Measurements from ENCODE around the gene JAKMIP2.
"Not testable (repeated sequence)": the region's sequence is repeated elsewhere in the genome, so short reads cannot be mapped to it uniquely, and the experiment has no call there.

Gene JAKMIP2

GRCh38 chr5:147782110-147783028, at the start of gene JAKMIP2:
JAKMIP2 (minus strand) TSS chr5:147782728; CDS start chr5:147671806, 110,922 bp downstream.
- peak; percentile 55 to 72 for DNase-seq (ENCODE audit: low read depth in 2 of 2)

DNA sequence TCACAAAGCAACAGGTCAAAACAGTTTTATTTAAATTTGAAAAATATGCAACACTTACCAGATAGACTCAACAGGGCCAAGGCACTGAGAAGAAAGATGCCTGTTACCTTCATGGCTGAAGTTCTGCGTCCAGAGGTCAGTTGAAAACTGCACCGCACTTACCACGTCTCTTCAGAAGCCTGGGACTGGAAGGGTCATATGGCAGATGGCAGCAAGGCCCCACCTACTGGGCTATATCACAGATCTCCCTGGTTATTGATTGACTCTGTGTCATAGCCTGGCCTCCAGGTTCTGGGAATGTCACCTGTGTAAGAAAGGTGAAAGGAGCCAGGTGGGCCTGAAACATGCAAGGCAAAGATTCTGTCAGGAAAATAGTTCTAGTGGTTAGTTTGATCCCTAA, 48.9 kb upstream of the JAKMIP2 start, which contains the start of gene SPINK1:
TSS of gene SPINK1 (minus strand) at position 207 of the 400 bp plus-strand sequence. CDS start at position 113, 94 bp downstream.
- no peak for DNase-seq (ENCODE audit: low read depth in 2 of 2)

- DNase-seq (ENCODE audit: low read depth in 2 of 2), result no peak
These were observed 47.5 kb upstream of the JAKMIP2 start for GRCh38 chr5:147830035-147830434.

- not testable (repeated sequence) for DNase-seq (ENCODE audit: low read depth in 2 of 2)
These were observed 44.5 kb upstream of the JAKMIP2 start for GRCh38 chr5:147827017-147827416.

DNA sequence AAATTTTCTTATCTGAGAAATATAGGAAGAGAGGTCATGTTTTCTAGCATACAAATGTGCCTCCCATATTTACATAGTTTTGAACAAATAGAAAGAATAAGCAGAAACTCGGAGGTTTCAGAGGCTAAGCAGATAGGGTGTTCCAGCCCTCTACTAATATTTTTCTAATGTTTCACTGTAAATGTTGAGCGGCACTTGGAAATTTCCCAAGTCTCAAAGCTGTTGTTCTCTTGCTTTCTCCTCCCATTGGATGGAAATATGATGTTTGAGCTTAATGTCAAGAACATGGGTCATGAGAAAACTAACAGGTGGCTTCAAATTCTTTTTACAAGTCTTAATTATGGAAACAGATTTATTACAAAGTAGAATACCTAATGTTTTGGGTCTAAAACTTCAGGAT, 43.8 kb upstream of the JAKMIP2 start:
- no peak for DNase-seq (ENCODE audit: low read depth in 2 of 2)

- DNase-seq (ENCODE audit: low read depth in 2 of 2), result no peak
These were observed 40.4 kb upstream of the JAKMIP2 start for GRCh38 chr5:147822686-147823491.

DNA sequence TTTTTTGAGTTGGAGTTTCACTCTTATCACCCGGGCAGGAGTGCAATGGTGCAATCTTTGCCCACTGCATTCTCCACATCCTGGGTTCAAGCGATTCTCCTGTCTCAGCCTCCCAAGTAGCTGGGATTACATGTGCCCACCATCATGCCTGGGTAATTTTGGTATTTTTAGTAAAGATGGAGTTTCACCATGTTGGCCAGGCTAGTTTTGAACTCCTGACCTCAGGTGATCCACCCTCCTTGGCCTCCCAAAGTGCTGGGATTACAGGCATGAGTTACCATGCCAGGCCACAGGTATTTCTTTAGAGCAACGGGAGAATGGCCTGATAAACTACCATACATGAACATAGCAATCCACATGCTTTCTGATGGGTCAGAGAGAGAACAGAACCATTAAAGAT, 39.7 kb upstream of the JAKMIP2 start:
- not testable (repeated sequence) for DNase-seq (ENCODE audit: low read depth in 2 of 2)

GRCh38 chr5:147821766-147822165, 39.2 kb upstream of the JAKMIP2 start:
- DNase-seq (ENCODE audit: low read depth in 2 of 2), result no peak

DNA sequence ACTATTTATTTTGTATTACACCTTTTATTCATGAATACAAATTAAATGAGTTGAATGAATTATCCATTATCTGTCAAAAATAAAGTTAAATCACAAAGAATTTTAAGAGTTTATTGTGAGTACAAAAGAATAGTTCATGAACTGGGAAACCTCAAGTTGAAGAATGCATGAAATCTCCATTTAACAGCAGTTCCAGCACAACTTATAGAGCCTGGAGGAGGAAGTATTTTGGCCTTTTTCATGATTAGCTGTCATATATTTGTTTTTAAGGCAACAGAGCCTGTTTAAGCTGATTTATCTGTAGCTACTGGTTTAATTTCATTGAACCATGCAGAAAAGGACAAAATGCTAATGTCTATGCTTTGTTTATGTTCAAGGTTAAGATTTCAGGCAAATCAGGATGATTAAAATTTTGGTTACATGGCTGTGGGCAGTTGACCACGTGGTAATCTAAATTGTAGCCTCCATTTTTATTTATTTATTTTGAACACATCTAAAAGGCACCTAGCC, 36.8 kb upstream of the JAKMIP2 start:
- no peak for DNase-seq (ENCODE audit: low read depth in 2 of 2)

- no peak for DNase-seq (ENCODE audit: low read depth in 2 of 2)
These were observed 35.8 kb upstream of the JAKMIP2 start for GRCh38 chr5:147818290-147818689.

GRCh38 chr5:147813696-147814095, 31.2 kb upstream of the JAKMIP2 start:
- DNase-seq (ENCODE audit: low read depth in 2 of 2), result no peak

DNA sequence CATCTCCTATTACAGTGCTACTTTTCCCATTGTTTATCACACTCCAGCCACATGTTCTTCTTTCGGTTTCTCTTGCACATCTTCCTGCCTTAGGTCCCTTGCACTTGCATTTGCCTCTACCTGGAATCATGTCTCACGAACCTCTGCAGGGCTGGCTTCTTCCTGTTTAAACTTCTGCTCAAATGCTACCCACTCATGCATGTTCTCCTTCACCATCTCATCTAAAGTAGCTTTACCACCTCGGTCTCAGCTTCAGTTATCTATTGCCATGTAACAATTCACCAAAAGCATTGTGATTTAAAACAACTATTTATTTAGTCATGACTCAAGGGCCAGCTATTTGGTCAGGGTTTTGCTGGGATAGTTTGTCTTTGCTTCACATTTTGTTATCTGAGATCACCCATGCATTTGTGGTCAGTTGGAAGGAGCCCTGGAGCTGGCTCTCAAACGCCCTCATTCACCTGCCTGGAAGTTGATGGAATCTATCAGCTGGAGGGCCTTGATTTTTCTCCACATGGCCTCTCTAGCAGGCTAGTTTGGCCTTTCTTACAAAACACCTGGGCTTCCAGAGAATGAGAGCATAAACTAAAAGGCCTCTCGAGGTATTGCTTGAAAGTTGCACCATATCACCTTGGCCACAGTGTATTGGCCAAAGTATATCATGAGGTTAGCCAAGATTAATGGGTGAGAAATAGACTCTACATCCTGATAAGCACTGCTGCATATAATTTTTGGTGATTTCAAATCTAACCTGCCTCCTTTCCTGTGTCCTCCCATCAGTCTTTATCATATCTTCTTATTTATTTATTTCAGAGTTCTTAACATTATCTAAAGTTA, 27.5 kb upstream of the JAKMIP2 start:
- DNase-seq (ENCODE audit: low read depth in 2 of 2), result no peak

- peak in 1 of 2 donors; percentile 14 for DNase-seq (ENCODE audit: low read depth in 2 of 2)
These were observed 22.5 kb upstream of the JAKMIP2 start for GRCh38 chr5:147805030-147805454.

- DNase-seq (ENCODE audit: low read depth in 2 of 2), result no peak
These were observed 21.8 kb upstream of the JAKMIP2 start for GRCh38 chr5:147804334-147804733.

DNA sequence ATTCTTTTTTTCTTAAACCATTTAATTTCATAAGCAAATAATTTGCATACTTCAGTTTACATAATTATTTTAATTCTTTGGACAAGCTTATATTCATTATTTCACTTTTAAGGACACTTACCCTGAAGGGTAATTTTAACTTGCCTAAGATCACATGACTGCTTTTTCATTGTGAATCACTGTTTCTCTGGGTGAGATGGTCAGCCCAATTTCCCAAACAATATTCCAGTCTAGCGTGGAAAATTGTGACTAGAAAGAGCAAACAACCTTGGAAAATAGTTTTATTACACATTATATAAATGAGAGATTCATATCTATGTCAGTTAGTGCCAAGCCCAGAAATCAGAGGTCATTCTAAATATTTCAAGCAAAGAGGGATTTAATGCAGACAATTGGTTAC, 21.4 kb upstream of the JAKMIP2 start:
- no peak for DNase-seq (ENCODE audit: low read depth in 2 of 2)

DNA sequence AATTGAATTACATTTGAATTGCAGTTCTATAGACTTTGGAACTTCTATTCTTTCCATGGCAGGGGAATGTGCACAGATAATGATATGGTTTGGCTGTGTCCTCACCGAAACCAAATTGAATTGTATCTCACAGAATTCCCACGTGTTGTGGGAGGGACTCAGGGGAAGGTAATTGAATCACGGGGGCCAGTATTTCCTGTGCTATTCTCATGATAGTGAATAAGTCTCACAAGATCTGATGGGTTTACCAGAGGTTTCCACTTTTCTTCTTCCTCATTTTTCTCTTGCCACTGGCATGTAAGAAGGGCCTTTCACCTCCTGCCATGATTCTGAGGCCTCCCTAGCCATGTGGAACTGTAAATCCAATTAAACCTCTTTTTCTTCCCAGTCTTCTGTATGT, 20.6 kb upstream of the JAKMIP2 start:
- DNase-seq (ENCODE audit: low read depth in 2 of 2), result not testable (repeated sequence)

- DNase-seq (ENCODE audit: low read depth in 2 of 2), result no peak
These were observed 18.9 kb upstream of the JAKMIP2 start for GRCh38 chr5:147801461-147801860.

DNA sequence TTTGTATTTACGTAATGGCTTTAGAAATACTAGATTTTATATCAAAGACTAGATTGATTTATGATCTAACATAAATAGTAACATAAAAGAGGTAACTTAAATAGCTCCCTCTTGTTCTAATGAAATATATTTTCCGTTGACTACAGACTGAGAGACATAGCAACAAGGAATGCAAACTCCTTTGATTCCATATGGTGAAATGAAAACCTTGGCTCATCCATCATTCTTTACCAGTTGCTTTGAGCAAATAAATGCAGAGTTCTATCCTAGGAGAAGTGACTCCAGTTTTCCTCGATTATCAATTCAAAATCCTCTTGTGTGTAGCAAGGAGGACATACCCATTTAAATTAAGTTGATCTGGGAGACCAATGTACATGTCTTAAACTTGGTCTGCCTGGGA, 18.0 kb upstream of the JAKMIP2 start:
- no peak for DNase-seq (ENCODE audit: low read depth in 2 of 2)

- no peak for DNase-seq (ENCODE audit: low read depth in 2 of 2)
These were observed 14.2 kb upstream of the JAKMIP2 start for GRCh38 chr5:147796556-147797308.

- no peak for DNase-seq (ENCODE audit: low read depth in 2 of 2)
These were observed 8.7 kb upstream of the JAKMIP2 start for GRCh38 chr5:147791181-147791580.

GRCh38 chr5:147789820-147790219, 7.3 kb upstream of the JAKMIP2 start:
- DNase-seq (ENCODE audit: low read depth in 2 of 2), result no peak
